ENCODE measurements around the gene OPN3. TPM values are rescaled to one million over a fixed set of nuclear protein-coding genes. Genes with fewer than 3 reads are reported as not detected.

The OPN3 gene
- total and polyA plus RNA-seq, 5 experiments from 2014 or later, result 11.5 to 36.0 (median 24.4) TPM

- Mint-ChIP-seq H3K36me3 (peaks cover 0 to 3% (median 0%) of the 10 kb centered on the region in 3 donors), H3K27me3 (no peaks in the 10 kb centered on the region), H3K4me3 (no peak overlapping the region), H3K4me1 (peaks cover 4 to 12% (median 11%) of the 10 kb centered on the region in 4 donors), H3K9me3 (peaks cover 0 to 18% (median 3%) of the 10 kb centered on the region in 9 donors), H3K27ac (no peak overlapping the region)
- DNase-seq, result no peak
- POLR2A ChIA-PET, result no interaction called here
- ATAC-seq, result no peak
These were observed 4.1 kb upstream of the OPN3 start for GRCh38 chr1:241644259-241644658.

DNA sequence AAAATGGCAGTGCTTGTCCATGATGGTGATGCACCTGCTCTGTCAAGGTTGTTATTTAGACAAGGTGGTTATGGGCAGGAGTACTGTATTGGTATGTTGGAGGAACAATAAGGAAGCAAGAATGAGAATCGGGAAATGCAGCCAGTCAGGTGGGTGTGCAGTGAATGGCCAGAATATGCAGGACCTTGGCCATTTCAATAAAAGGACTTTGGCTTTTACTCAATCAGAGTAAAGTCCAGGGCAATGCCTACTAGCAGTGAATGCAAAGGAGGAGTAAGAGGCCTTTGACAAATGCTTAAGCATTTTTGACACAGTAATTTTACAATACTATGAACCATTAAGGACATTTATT, 2.4 kb upstream of the OPN3 start:
- Mint-ChIP-seq H3K4me3 (no peak overlapping the region), H3K36me3 (peaks cover 0 to 3% (median 0%) of the 10 kb centered on the region in 3 donors), H3K4me1 (peaks cover 13 to 28% (median 27%) of the 10 kb centered on the region in 4 donors), H3K27ac (peak overlapping the region in 4 of 10 donors; percentile 9 to 71 (median 22)), H3K27me3 (no peaks in the 10 kb centered on the region), H3K9me3 (peaks cover 0 to 17% (median 3%) of the 10 kb centered on the region in 9 donors)
- no peak for DNase-seq
- POLR2A ChIA-PET, result no interaction called here
- no peak for ATAC-seq

GRCh38 chr1:241641773-241642592, 1.8 kb upstream of the OPN3 start:
- Mint-ChIP-seq H3K27ac (peak overlapping the region in 9 of 10 donors; percentile 18 to 96 (median 68)), H3K4me3 (peak overlapping the region in 1 of 10 donors; percentile 86), H3K4me1 (peaks cover 17 to 34% (median 33%) of the 10 kb centered on the region in 4 donors), H3K9me3 (peaks cover 0 to 17% (median 3%) of the 10 kb centered on the region in 9 donors), H3K27me3 (no peaks in the 10 kb centered on the region), H3K36me3 (peaks cover 0 to 3% (median 0%) of the 10 kb centered on the region in 3 donors)
- POLR2A ChIA-PET, result no interaction called here
- DNase-seq (no peak), ATAC-seq (no peak)

- peaks cover 0 to 3% (median 2%) of the 10 kb centered on the region in 3 donors for H3K36me3 Mint-ChIP-seq
- no peaks in the 10 kb centered on the region for H3K27me3 Mint-ChIP-seq
- H3K9me3 Mint-ChIP-seq, result peaks cover 0 to 17% (median 3%) of the 10 kb centered on the region in 9 donors
- ATAC-seq (no peak), DNase-seq (peak in 1 of 10 donors; percentile 9)
- POLR2A ChIA-PET, result interaction anchor here (0.8 to 3.1 kb wide), 11 partner anchors 8 to 1615 kb away, joined by 3 to 20 read pairs (median 5); partner anchors contain the start of gene SDCCAG8
- peak overlapping the region; percentile 83 to 97 (median 93) for H3K27ac Mint-ChIP-seq
- peak overlapping the region; percentile 76 to 93 (median 86) for H3K4me3 Mint-ChIP-seq
- peaks cover 19 to 43% (median 41%) of the 10 kb centered on the region in 4 donors for H3K4me1 Mint-ChIP-seq
These were observed 876 bp upstream of the OPN3 start for GRCh38 chr1:241640867-241641622.

- Mint-ChIP-seq H3K4me1 (peaks cover 19 to 56% (median 51%) of the 10 kb centered on the region in 4 donors), H3K4me3 (peak overlapping the region; percentile 81 to 95 (median 90)), H3K27me3 (no peaks in the 10 kb centered on the region), H3K36me3 (peaks cover 8 to 11% (median 10%) of the 10 kb centered on the region in 3 donors), H3K9me3 (peaks cover 0 to 17% (median 3%) of the 10 kb centered on the region in 9 donors), H3K27ac (peak overlapping the region; percentile 11 to 94 (median 81))
- POLR2A ChIA-PET, result interaction anchor here (0.5 to 3.1 kb wide), 12 partner anchors 9 to 1616 kb away, joined by 3 to 20 read pairs (median 4); partner anchors contain the start of gene SDCCAG8
- DNase-seq, result peak in 4 of 10 donors; percentile 18 to 65 (median 33)
- ATAC-seq, result peak; percentile 29 to 53
These were observed 483 bp downstream of the OPN3 start for GRCh38 chr1:241639623-241640148.

DNA sequence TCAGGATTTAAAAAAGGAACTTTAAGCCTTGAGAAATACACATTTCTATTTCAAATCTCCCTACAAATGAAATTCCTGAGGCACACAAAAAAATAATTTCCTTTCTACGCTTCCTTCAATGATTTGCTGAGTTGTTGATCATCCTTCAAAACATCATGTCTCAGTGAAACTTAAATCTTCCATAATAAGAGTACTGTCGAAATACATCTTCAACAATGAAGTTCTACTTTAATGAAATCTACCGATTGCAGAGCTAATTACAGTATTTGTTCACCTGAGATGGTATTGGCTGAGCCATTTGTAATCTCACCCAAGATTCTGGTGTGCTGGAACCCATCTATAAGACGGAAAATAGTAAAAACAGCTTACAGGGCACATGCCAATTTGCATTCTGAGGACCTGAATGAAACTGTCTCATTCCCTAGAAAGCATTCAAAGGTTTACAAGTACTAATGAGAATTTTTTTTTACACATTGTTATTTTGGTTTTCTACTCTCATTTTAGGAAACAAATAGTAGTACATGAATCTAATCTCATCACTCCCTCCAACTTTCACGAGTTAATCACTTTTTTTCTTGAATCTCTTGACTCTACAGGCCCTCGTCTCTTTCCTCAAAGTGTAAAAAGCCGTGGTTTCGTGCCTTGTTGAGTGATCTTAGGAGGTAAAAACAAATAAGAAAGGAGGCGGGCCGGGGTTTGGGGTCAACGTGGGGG, 1.1 kb downstream of the OPN3 start:
- Mint-ChIP-seq H3K4me3 (peak overlapping the region; percentile 76 to 95 (median 90)), H3K9me3 (peaks cover 0 to 17% (median 3%) of the 10 kb centered on the region in 9 donors), H3K27me3 (no peaks in the 10 kb centered on the region), H3K36me3 (peaks cover 8 to 15% (median 14%) of the 10 kb centered on the region in 3 donors), H3K27ac (peak overlapping the region; percentile 11 to 94 (median 80)), H3K4me1 (peaks cover 19 to 60% (median 56%) of the 10 kb centered on the region in 4 donors)
- DNase-seq (peak in 3 of 10 donors; percentile 28 to 34 (median 31)), ATAC-seq (no peak)
- POLR2A ChIA-PET, result interaction anchor here (3.1 kb wide), 1 partner anchor 12 kb away, joined by 20 read pairs; no protein-coding TSS in a partner anchor

DNA sequence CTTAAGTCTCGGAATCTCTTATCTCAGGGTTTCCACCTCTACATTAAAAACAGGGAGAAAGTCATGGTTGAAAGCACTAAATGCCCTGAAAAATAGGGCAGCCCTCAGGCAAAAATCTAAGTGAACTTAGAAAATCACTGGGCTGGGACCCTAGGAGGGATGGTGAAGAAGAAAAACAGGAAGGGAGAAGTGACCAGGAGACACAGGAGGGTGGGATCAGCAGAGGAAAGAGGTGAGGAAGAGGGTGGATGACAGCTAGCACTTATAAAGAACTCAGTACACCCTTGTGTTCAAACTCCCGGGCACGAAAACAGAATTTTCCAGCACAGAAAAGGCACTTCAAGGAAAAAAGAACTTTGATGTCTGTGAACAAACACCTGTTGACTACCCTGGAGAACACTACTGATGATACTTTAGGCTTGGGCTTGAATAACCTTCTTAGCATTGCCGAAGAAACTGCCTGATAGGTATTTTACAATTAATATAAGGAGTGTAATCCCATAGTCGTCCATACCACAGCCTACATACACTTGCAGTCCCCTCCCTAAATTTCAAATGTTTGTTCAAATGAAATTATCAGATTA, 2.0 kb downstream of the OPN3 start:
- peak overlapping the region in 7 of 10 donors; percentile 53 to 90 (median 73) for H3K27ac Mint-ChIP-seq
- DNase-seq (no peak), ATAC-seq (no peak)
- H3K36me3 Mint-ChIP-seq, result peaks cover 6 to 17% (median 14%) of the 10 kb centered on the region in 3 donors
- peaks cover 0 to 12% (median 3%) of the 10 kb centered on the region in 9 donors for H3K9me3 Mint-ChIP-seq
- no peaks in the 10 kb centered on the region for H3K27me3 Mint-ChIP-seq
- peak overlapping the region; percentile 23 to 92 (median 78) for H3K4me3 Mint-ChIP-seq
- POLR2A ChIA-PET, result interaction anchor here (3.1 kb wide), 1 partner anchor 11 kb away, joined by 20 read pairs; no protein-coding TSS in a partner anchor
- peaks cover 19 to 61% (median 56%) of the 10 kb centered on the region in 4 donors for H3K4me1 Mint-ChIP-seq

DNA sequence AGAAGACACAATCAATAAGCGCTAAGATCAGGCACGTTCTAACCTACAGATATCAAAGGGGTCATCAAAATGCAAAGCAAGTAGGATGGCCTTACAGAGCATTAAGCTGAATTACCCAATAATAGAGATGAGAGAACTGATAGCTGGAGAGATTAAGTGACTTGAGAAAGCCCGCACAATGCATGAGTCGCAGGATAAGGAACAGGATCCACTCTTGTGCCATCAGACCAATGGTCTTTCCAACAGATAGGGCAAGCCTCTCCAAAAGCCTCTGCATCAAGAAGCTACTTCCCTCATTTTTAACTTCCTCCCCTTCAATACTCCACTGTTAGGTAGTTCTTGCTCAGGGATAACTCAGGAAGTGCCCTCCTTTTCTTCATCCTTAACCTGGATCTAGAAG, 2.6 kb downstream of the OPN3 start:
- DNase-seq, result no peak
- peaks cover 19 to 62% (median 56%) of the 10 kb centered on the region in 4 donors for H3K4me1 Mint-ChIP-seq
- H3K36me3 Mint-ChIP-seq, result peaks cover 5 to 17% (median 14%) of the 10 kb centered on the region in 3 donors
- peaks cover 0 to 10% (median 3%) of the 10 kb centered on the region in 9 donors for H3K9me3 Mint-ChIP-seq
- ATAC-seq, result no peak
- H3K27ac Mint-ChIP-seq, result peak overlapping the region in 6 of 10 donors; percentile 20 to 85 (median 45)
- H3K27me3 Mint-ChIP-seq, result no peaks in the 10 kb centered on the region
- POLR2A ChIA-PET, result no interaction called here
- H3K4me3 Mint-ChIP-seq, result peak overlapping the region in 9 of 10 donors; percentile 23 to 82 (median 77)

GRCh38 chr1:241637046-241637590, 3.1 kb downstream of the OPN3 start:
- POLR2A ChIA-PET, result no interaction called here
- peaks cover 0 to 5% (median 0%) of the 10 kb centered on the region in 9 donors for H3K9me3 Mint-ChIP-seq
- H3K27ac Mint-ChIP-seq, result peak overlapping the region in 7 of 10 donors; percentile 13 to 73 (median 23)
- H3K27me3 Mint-ChIP-seq, result no peaks in the 10 kb centered on the region
- peak overlapping the region in 9 of 10 donors; percentile 23 to 82 (median 71) for H3K4me3 Mint-ChIP-seq
- H3K36me3 Mint-ChIP-seq, result peaks cover 5 to 17% (median 14%) of the 10 kb centered on the region in 3 donors
- H3K4me1 Mint-ChIP-seq, result peaks cover 18 to 67% (median 60%) of the 10 kb centered on the region in 4 donors
- DNase-seq, result no peak
- ATAC-seq, result no peak

DNA sequence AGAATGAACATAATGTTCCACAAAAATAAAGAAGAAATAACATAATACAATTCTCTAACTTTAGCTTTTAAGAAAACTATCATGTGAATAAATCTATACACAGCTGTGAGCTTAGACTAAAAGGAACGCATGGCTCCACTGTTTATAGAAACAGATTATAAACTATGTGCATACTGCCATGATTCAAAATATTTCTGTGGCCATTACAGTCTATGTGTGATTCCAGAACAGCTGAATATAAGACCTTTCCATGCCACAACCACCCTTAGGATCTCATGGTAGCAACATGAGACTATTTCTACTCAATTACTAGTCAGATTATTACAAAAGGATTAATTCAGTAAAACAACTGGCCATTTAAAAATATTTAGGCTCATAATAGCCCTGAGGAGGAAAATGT, 3.9 kb downstream of the OPN3 start:
- H3K27me3 Mint-ChIP-seq, result no peaks in the 10 kb centered on the region
- H3K27ac Mint-ChIP-seq, result peak overlapping the region in 1 of 10 donors; percentile 67
- POLR2A ChIA-PET, result no interaction called here
- peak overlapping the region in 2 of 10 donors; percentile 28 to 38 for H3K4me3 Mint-ChIP-seq
- H3K4me1 Mint-ChIP-seq, result peaks cover 21 to 75% (median 67%) of the 10 kb centered on the region in 4 donors
- peaks cover 5 to 17% (median 14%) of the 10 kb centered on the region in 3 donors for H3K36me3 Mint-ChIP-seq
- H3K9me3 Mint-ChIP-seq, result no peaks in the 10 kb centered on the region
- no peak for DNase-seq
- no peak for ATAC-seq
